Sigmoid colon (tissue), 7 donors: Measurements from ENCODE around the gene ZSWIM6. TPM values are rescaled to one million over a fixed set of nuclear protein-coding genes. Genes with fewer than 3 reads are reported as not detected.

Source experiments
- DNase-seq: peaks from one replicate; pipeline ENCODE4 v3.0.0-alpha.2; 2019
- H3K27ac ChIP-seq, 4 donors: fragments of 200-600 bp; sonication (generic); one replicate each; pipeline ENCODE4 v1.5.1; 2016 to 2019; ENCODE audit warnings: mild to moderate bottlenecking in 1 of 4
- H3K27me3 ChIP-seq, 3 donors: fragments of 200-600 bp; sonication (generic); one replicate each; pipeline ENCODE4 v1.5.1; 2019; ENCODE audit warnings: mild to moderate bottlenecking in 1 of 3
- H3K36me3 ChIP-seq, 4 donors: fragments of 200-600 bp; sonication (generic); one replicate each; pipeline ENCODE4 v1.5.1; 2016 to 2019
- H3K4me1 ChIP-seq, 4 donors: fragments of 200-600 bp; sonication (generic); one replicate each; pipeline ENCODE4 v1.5.1; 2017 to 2019
- H3K4me3 ChIP-seq, 4 donors: fragments of 200-600 bp; sonication (generic); one replicate each; pipeline ENCODE4 v1.5.1; 2017 to 2019; ENCODE audit warnings: mild to moderate bottlenecking in 2 of 4, moderate library complexity in 1 of 4
- H3K9me3 ChIP-seq, 4 donors: fragments of 200-600 bp in 3 of 4; sonication (generic) in 3 of 4; one replicate each; pipeline versions ENCODE4 v1.5.1 to v1.6.1; 2013 to 2019
- CTCF ChIP-seq, 4 experiments: fragments of 450-650 bp in 3 of 4; fragments of 200-600 bp in 1 of 4; IDR thresholded peaks; one replicate each; pipeline ENCODE4 v1.5.1; 2016 to 2019; ENCODE audit warnings: antibody characterized with exemption in 4 of 4, mild to moderate bottlenecking in 3 of 4, moderate library complexity in 2 of 4
- EP300 ChIP-seq, 4 donors: sonication (generic); formaldehyde crosslinking; IDR thresholded peaks; one replicate each; pipeline ENCODE4 v1.6.1; 2017; ENCODE audit warnings: antibody characterized with exemption in 4 of 4
- POLR2A ChIP-seq, 2 donors: fragments of 450-650 bp; IDR thresholded peaks; one replicate each; pipeline ENCODE4 v1.6.1; 2016; ENCODE audit warnings: antibody characterized with exemption in 2 of 2, mild to moderate bottlenecking in 2 of 2, moderate library complexity in 2 of 2
- POLR2AphosphoS5 ChIP-seq, 4 donors: sonication (generic); formaldehyde crosslinking; IDR thresholded peaks; one replicate each; pipeline ENCODE4 v1.6.1; 2017; ENCODE audit warnings: antibody characterized with exemption in 4 of 4
- WGBS, 2 donors: extraction: QIAGEN DNeasy Blood & Tissue Kit; methylation state at CpG; one replicate each; pipeline ENCODE4 v1.1.7; 2013; 5-methylcytosine and 5-hydroxymethylcytosine counted together
- intact Hi-C: fragments of 100-400 bp; cut with DNase I; formaldehyde crosslinking; loops from one replicate; pipeline ENCODE4 v1.15.1; 2023
- polyA plus RNA-seq, 3 donors: library from polyadenylated mRNA; stranded (reverse); fragments of 200-250 nt; gene quantifications; one replicate each; pipeline ENCODE4 v1.2.3, GENCODE V29; 2013
- total RNA-seq, 4 donors: library from RNA; depleted of rRNA; stranded (reverse); fragments of >200 nt; gene quantifications; one replicate each; pipeline ENCODE4 v1.1.0, GENCODE V29; 2016
- donor health status: healthy with polysubstance abuse.
- donor health status: Bipolar disorder and iron deficiency.
- donor health status: healthy.

ZSWIM6 gene
- total and polyA plus RNA-seq, 7 donors = 4.2 to 17.7 (median 11.3) TPM

GRCh38 chr5:61304590-61305381 lies 27.3 kb upstream of the ZSWIM6 start:
- WGBS, 2 donors = 17 to 64% methylated on average over 15 of the region's 15 CpGs
- Histone ChIP-seq H3K27ac (no peak overlapping the region), H3K27me3 (no peaks in the 10 kb centered on the region), H3K36me3 (no peaks in the 10 kb centered on the region), H3K4me1 (peaks cover 0 to 25% (median 18%) of the 10 kb centered on the region in 4 donors), H3K9me3 (no peaks in the 10 kb centered on the region), H3K4me3 (no peak overlapping the region)
- intact Hi-C loops = no loop called here
- DNase-seq = no peak
- TF ChIP-seq CTCF (IDR thresholded peaks at IDR 0.05) (no peak), EP300 (IDR thresholded peaks at IDR 0.05) (no peak), POLR2AphosphoS5 (IDR thresholded peaks at IDR 0.05) (no peak), POLR2A (IDR thresholded peaks at IDR 0.05) (no peak)

GRCh38 chr5:61306531-61307131 lies 25.4 kb upstream of the ZSWIM6 start:
- WGBS, 2 donors = 75 to 89% methylated on average over 5 of the region's 5 CpGs
- Histone ChIP-seq H3K27me3 (no peaks in the 10 kb centered on the region), H3K4me3 (no peak overlapping the region), H3K36me3 (no peaks in the 10 kb centered on the region), H3K4me1 (peaks cover 0 to 17% (median 12%) of the 10 kb centered on the region in 4 donors), H3K27ac (no peak overlapping the region), H3K9me3 (no peaks in the 10 kb centered on the region)
- intact Hi-C loops = no loop called here
- DNase-seq = no peak
- TF ChIP-seq POLR2A (IDR thresholded peaks at IDR 0.05) (no peak), POLR2AphosphoS5 (IDR thresholded peaks at IDR 0.05) (no peak), CTCF (IDR thresholded peaks at IDR 0.05) (no peak), EP300 (IDR thresholded peaks at IDR 0.05) (no peak)

DNA sequence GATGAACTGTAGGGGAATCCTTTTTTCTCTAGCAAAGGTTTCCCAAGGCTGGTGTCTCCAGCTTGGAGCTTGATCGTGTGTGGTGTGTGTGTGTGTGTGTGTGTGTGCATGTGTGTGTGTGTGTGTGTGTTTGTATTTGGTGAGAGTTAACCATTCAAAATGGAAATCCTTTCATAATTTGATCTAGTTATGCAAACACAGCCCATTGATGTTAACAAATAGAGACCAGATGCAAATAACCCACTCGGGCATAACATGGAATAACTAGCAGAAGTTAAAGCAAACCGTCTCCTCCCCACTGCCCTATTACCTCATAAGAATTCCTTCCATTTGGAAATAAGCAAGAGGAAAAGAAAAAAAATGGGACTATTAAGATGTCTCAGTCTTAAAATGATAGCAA lies 24.9 kb upstream of the ZSWIM6 start:
- peaks cover 0 to 17% (median 10%) of the 10 kb centered on the region in 4 donors for H3K4me1 ChIP-seq
- no peaks in the 10 kb centered on the region for H3K36me3 ChIP-seq
- intact Hi-C loops = no loop called here
- no peaks in the 10 kb centered on the region for H3K27me3 ChIP-seq
- H3K9me3 ChIP-seq = no peaks in the 10 kb centered on the region
- no peak overlapping the region for H3K4me3 ChIP-seq
- no peak for DNase-seq
- 82 to 83% methylated on average over 3 of the region's 3 CpGs for WGBS, 2 donors
- TF ChIP-seq CTCF (IDR thresholded peaks at IDR 0.05) (no peak), POLR2AphosphoS5 (IDR thresholded peaks at IDR 0.05) (no peak), POLR2A (IDR thresholded peaks at IDR 0.05) (no peak), EP300 (IDR thresholded peaks at IDR 0.05) (no peak)
- H3K27ac ChIP-seq = no peak overlapping the region

GRCh38 chr5:61307611-61308010 lies 24.4 kb upstream of the ZSWIM6 start:
- no peak overlapping the region for H3K27ac ChIP-seq
- H3K4me3 ChIP-seq = no peak overlapping the region
- intact Hi-C loops = no loop called here
- H3K9me3 ChIP-seq = no peaks in the 10 kb centered on the region
- H3K36me3 ChIP-seq = no peaks in the 10 kb centered on the region
- TF ChIP-seq POLR2A (IDR thresholded peaks at IDR 0.05) = no peak
- H3K27me3 ChIP-seq = no peaks in the 10 kb centered on the region
- DNase-seq = no peak
- 96 to 99% methylated on average over 1 of the region's 1 CpG for WGBS, 2 donors
- peaks cover 0 to 17% (median 11%) of the 10 kb centered on the region in 4 donors for H3K4me1 ChIP-seq

DNA sequence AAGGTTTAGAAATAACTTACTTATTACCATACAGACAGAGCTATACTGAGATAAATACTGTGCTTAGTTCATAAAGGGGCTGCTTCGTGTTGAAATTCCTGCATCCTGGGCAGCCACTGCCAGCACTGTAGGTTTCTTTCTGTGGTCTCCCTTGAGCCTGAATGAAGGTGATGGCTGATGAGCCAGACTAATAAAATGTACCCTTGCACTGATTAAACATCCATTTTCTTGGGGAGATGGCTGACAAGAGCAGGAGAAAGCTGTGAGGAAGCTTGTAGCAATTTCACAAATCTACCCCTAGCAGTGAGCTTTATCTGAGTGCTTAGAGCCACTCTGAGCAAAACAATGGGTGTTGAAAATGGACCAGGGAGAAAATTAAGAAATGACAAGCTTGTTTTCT lies 23.3 kb upstream of the ZSWIM6 start:
- no peaks in the 10 kb centered on the region for H3K9me3 ChIP-seq
- H3K27ac ChIP-seq = no peak overlapping the region
- H3K27me3 ChIP-seq = no peaks in the 10 kb centered on the region
- TF ChIP-seq EP300 (IDR thresholded peaks at IDR 0.05) (no peak), POLR2A (IDR thresholded peaks at IDR 0.05) (no peak), CTCF (IDR thresholded peaks at IDR 0.05) (no peak), POLR2AphosphoS5 (IDR thresholded peaks at IDR 0.05) (no peak)
- WGBS, 2 donors = 88 to 90% methylated on average over 1 of the region's 1 CpG
- H3K4me1 ChIP-seq = peaks cover 0 to 21% (median 18%) of the 10 kb centered on the region in 4 donors
- intact Hi-C loops = no loop called here
- H3K36me3 ChIP-seq = no peaks in the 10 kb centered on the region
- DNase-seq = no peak
- H3K4me3 ChIP-seq = no peak overlapping the region
